ENCODE data around the gene UBXN4. TPM values are rescaled to one million over a fixed set of nuclear protein-coding genes. Genes with fewer than 3 reads are reported as not detected.

Gene UBXN4
- total RNA-seq, 4 donors from 2014 or later: 54.8 to 85.1 (median 77.0) TPM

DNA sequence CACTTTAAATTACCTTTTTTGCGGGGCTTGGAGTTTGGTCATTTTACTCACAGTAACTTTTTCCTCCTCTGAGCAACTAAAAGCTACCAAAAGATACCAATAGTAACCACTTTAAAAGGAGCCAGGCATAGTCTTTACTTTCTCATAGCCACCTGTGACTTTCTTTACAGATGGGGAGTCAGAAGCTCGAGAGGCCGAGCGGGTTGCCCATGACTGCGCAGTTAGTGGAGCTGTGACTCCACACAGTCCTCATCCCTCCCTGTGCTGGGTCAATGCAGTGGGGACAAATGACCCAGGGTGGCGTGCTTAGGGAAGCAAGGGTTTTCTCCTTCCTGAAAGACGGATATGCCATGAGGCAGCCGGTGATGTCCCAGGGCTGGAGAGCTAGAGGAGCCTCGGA, 83.5 kb downstream of the UBXN4 start:
- no peak overlapping the region for H3K4me3 ChIP-seq
- H3K4me1 ChIP-seq: no peaks in the 10 kb centered on the region
- H3K36me3 ChIP-seq: no peaks in the 10 kb centered on the region
- intact Hi-C loops (cut with DNase I; ENCODE audit: low total_unique reads): no loop called here
- ATAC-seq (no peak), DNase-seq (no peak)
- in situ Hi-C loops (cut with MboI; ENCODE audit: low sequenced_read_pairs in 4 of 4): no loop called here
- H3K27ac ChIP-seq: no peak overlapping the region
- no peaks in the 10 kb centered on the region for H3K27me3 ChIP-seq
- H3K9me3 ChIP-seq: no peaks in the 10 kb centered on the region
- TF ChIP-seq, protein P1, sequence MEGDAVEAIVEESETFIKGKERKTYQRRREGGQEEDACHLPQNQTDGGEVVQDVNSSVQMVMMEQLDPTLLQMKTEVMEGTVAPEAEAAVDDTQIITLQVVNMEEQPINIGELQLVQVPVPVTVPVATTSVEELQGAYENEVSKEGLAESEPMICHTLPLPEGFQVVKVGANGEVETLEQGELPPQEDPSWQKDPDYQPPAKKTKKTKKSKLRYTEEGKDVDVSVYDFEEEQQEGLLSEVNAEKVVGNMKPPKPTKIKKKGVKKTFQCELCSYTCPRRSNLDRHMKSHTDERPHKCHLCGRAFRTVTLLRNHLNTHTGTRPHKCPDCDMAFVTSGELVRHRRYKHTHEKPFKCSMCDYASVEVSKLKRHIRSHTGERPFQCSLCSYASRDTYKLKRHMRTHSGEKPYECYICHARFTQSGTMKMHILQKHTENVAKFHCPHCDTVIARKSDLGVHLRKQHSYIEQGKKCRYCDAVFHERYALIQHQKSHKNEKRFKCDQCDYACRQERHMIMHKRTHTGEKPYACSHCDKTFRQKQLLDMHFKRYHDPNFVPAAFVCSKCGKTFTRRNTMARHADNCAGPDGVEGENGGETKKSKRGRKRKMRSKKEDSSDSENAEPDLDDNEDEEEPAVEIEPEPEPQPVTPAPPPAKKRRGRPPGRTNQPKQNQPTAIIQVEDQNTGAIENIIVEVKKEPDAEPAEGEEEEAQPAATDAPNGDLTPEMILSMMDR (IDR thresholded peaks at IDR 0.05 in 4 of 5, conservative IDR thresholded peaks at IDR 0.05 in 1 of 5): no peak
- no peak for TF ChIP-seq POLR2A (IDR thresholded peaks at IDR 0.05)

DNA sequence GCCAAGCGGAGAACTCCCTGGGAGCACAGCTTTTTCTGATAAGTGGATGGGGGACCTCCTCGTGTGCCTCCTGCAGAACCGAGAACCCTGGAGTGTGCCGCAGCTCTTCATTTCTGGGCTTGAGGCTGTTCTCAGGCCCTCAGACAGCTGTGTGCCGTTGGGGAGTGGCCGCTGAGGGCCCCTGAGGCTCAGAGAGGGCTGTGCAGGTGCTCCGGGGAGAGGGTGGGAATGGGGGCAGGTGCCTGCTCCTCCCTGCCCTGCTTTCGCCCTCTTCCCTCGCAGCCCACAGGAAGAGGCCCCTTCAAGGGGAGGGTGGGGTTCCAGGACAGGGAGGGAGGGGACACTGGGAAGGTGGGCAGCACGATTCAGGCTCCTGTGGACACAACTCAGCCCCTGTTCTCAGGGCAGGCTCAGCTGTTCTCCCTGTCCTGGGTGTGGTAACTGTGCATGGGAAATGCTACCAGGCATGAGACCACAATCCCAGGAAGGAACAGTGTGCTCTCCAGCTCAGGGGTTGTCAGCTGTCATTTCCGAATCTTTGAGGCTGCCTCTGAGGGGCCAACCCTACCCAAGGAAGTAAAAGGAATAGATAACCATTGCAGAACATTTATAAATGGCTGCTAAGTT, 84.0 kb downstream of the UBXN4 start:
- intact Hi-C loops (cut with DNase I; ENCODE audit: low total_unique reads) (no loop called here), in situ Hi-C loops (cut with MboI; ENCODE audit: low sequenced_read_pairs in 4 of 4) (no loop called here)
- ATAC-seq (no peak), DNase-seq (no peak)
- Histone ChIP-seq H3K27ac (no peak overlapping the region), H3K27me3 (no peaks in the 10 kb centered on the region), H3K4me1 (no peaks in the 10 kb centered on the region), H3K4me3 (no peak overlapping the region), H3K36me3 (no peaks in the 10 kb centered on the region), H3K9me3 (no peaks in the 10 kb centered on the region)
- TF ChIP-seq, protein P1 (IDR thresholded peaks at IDR 0.05 in 4 of 5, conservative IDR thresholded peaks at IDR 0.05 in 1 of 5): no peak
- no peak for TF ChIP-seq POLR2A (IDR thresholded peaks at IDR 0.05)

DNA sequence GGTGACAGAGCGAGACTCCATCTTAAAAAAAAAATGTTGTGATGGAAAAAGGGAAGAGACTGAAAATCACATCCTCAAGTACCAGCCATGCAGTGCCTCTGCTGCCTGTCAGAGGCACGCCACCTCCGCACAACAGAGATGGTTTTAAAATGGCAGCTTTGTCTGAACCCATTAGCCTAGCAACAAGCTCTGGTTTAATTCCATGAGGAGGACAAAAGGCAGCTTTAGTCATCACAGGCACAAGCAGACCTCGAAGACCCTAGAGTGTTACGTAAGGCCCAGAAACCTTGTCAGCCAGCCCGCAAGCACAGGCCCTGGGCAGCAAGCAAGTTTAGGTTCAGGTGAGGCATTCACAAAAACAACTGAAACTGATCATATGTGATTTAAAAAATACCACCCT, 84.9 kb downstream of the UBXN4 start:
- intact Hi-C loops (cut with DNase I; ENCODE audit: low total_unique reads) (no loop called here), in situ Hi-C loops (cut with MboI; ENCODE audit: low sequenced_read_pairs in 4 of 4) (no loop called here)

DNA sequence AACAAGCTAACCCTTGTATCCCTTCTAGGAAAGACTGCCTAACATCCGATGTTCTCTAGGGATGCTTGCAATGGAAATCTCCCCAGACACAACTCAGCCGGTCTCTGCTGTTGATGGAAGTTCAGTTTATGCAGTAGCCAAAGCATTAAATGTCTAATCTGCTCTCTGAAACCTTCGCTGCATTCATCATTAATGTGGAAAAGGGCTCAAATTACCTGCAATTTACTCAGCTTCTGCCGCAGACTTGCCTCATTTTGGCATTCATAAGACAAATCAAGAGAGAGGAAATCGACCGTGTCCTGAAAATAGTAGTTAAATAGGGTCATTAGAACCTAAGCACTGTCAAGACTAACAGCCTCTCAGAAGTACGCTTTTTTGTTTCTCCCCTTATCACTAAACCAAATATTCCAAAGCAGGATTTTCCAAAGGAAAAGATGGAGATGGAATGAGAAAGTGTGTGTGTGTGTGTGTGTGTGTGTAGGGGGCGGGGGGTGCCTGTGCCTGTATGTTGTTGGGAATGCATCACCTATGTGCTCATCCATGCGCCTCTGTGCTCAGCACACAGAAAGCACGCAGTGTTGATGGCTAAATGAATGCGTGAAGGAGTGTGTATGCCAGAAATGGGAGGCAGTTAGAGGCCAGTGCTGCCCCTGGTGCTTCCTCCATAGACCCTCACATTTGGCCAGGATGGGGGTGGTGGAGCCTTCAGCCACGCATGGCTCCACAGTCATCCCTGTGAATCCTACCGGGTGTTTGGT, 87.9 kb downstream of the UBXN4 start:
- H3K36me3 ChIP-seq: no peaks in the 10 kb centered on the region
- no peak for ATAC-seq
- TF ChIP-seq, protein P1 (IDR thresholded peaks at IDR 0.05 in 4 of 5, conservative IDR thresholded peaks at IDR 0.05 in 1 of 5): no peak
- no peak for TF ChIP-seq POLR2A (IDR thresholded peaks at IDR 0.05)
- H3K27me3 ChIP-seq: no peaks in the 10 kb centered on the region
- no peak overlapping the region for H3K4me3 ChIP-seq
- intact Hi-C loops (cut with DNase I; ENCODE audit: low total_unique reads): no loop called here
- H3K27ac ChIP-seq: no peak overlapping the region
- H3K4me1 ChIP-seq: no peaks in the 10 kb centered on the region
- in situ Hi-C loops (cut with MboI; ENCODE audit: low sequenced_read_pairs in 4 of 4): no loop called here
- H3K9me3 ChIP-seq: no peaks in the 10 kb centered on the region
- no peak for DNase-seq

More for the DNA sequence above, 84.9 kb downstream of the UBXN4 start:
- ATAC-seq (no peak), DNase-seq (no peak)
- H3K36me3 ChIP-seq: no peaks in the 10 kb centered on the region
- no peak for TF ChIP-seq POLR2A (IDR thresholded peaks at IDR 0.05)
- TF ChIP-seq, protein P1 (IDR thresholded peaks at IDR 0.05 in 4 of 5, conservative IDR thresholded peaks at IDR 0.05 in 1 of 5): no peak
- no peak overlapping the region for H3K4me3 ChIP-seq
- no peak overlapping the region for H3K27ac ChIP-seq
- H3K27me3 ChIP-seq: no peaks in the 10 kb centered on the region
- no peaks in the 10 kb centered on the region for H3K4me1 ChIP-seq
- no peaks in the 10 kb centered on the region for H3K9me3 ChIP-seq

Data from gastrocnemius medialis (tissue), 4 donors.